ENCODE results near the gene SRRM4.
"Not testable (repeated sequence)": the region's sequence is repeated elsewhere in the genome, so short reads cannot be mapped to it uniquely, and the experiment has no call there.

SRRM4 gene

GRCh38 chr12:118980407-118981014 lies 830 bp upstream of the SRRM4 start:
- no peak overlapping the region for H3K4me3 ChIP-seq (ENCODE audit: low read length in 2 of 2)
- H3K9me3 ChIP-seq (ENCODE audit: control insufficient read depth in 2 of 2, low read length in 2 of 2), result peaks cover 0 to 2% of the 10 kb centered on the region in 2 donors
- H3K36me3 ChIP-seq (ENCODE audit: control insufficient read depth in 2 of 2, insufficient read depth in 2 of 2, low read length in 2 of 2), result no peaks in the 10 kb centered on the region
- peaks cover 26 to 28% of the 10 kb centered on the region in 2 donors for H3K27me3 ChIP-seq (ENCODE audit: control insufficient read depth in 1 of 2, insufficient read depth in 2 of 2, low read length in 2 of 2)
- no peak overlapping the region for H3K27ac ChIP-seq (ENCODE audit: low read length)
- no peak overlapping the region for H3K9ac ChIP-seq (ENCODE audit: low read length in 2 of 2)
- no peaks in the 10 kb centered on the region for H3K4me1 ChIP-seq (ENCODE audit: control insufficient read depth, insufficient read depth, low read length)

GRCh38 chr12:118982302-118982701 lies 961 bp downstream of the SRRM4 start:
- Histone ChIP-seq H3K4me1 (ENCODE audit: control insufficient read depth, insufficient read depth, low read length) (no peaks in the 10 kb centered on the region), H3K9ac (ENCODE audit: low read length in 2 of 2) (no peak overlapping the region), H3K27me3 (ENCODE audit: control insufficient read depth in 1 of 2, insufficient read depth in 2 of 2, low read length in 2 of 2) (peaks cover 26 to 28% of the 10 kb centered on the region in 2 donors), H3K27ac (ENCODE audit: low read length) (no peak overlapping the region), H3K36me3 (ENCODE audit: control insufficient read depth in 2 of 2, insufficient read depth in 2 of 2, low read length in 2 of 2) (no peaks in the 10 kb centered on the region), H3K4me3 (ENCODE audit: low read length in 2 of 2) (no peak overlapping the region), H3K9me3 (ENCODE audit: control insufficient read depth in 2 of 2, low read length in 2 of 2) (peaks cover 0 to 2% of the 10 kb centered on the region in 2 donors)

GRCh38 chr12:118982984-118983761 lies 1.8 kb downstream of the SRRM4 start:
- H3K27me3 ChIP-seq (ENCODE audit: control insufficient read depth in 1 of 2, insufficient read depth in 2 of 2, low read length in 2 of 2), result peaks cover 26 to 28% of the 10 kb centered on the region in 2 donors
- no peaks in the 10 kb centered on the region for H3K4me1 ChIP-seq (ENCODE audit: control insufficient read depth, insufficient read depth, low read length)
- H3K4me3 ChIP-seq (ENCODE audit: low read length in 2 of 2), result no peak overlapping the region
- peaks cover 0 to 2% of the 10 kb centered on the region in 2 donors for H3K9me3 ChIP-seq (ENCODE audit: control insufficient read depth in 2 of 2, low read length in 2 of 2)
- no peaks in the 10 kb centered on the region for H3K36me3 ChIP-seq (ENCODE audit: control insufficient read depth in 2 of 2, insufficient read depth in 2 of 2, low read length in 2 of 2)
- no peak overlapping the region for H3K27ac ChIP-seq (ENCODE audit: low read length)
- H3K9ac ChIP-seq (ENCODE audit: low read length in 2 of 2), result no peak overlapping the region

- Histone ChIP-seq H3K27ac (ENCODE audit: low read length) (no peak overlapping the region), H3K36me3 (ENCODE audit: control insufficient read depth in 2 of 2, insufficient read depth in 2 of 2, low read length in 2 of 2) (no peaks in the 10 kb centered on the region), H3K27me3 (ENCODE audit: control insufficient read depth in 1 of 2, insufficient read depth in 2 of 2, low read length in 2 of 2) (peaks cover 28 to 29% of the 10 kb centered on the region in 2 donors), H3K4me1 (ENCODE audit: control insufficient read depth, insufficient read depth, low read length) (no peaks in the 10 kb centered on the region), H3K9ac (ENCODE audit: low read length in 2 of 2) (no peak overlapping the region), H3K4me3 (ENCODE audit: low read length in 2 of 2) (no peak overlapping the region), H3K9me3 (ENCODE audit: control insufficient read depth in 2 of 2, low read length in 2 of 2) (peaks cover 0 to 2% of the 10 kb centered on the region in 2 donors)
These were observed 3.0 kb downstream of the SRRM4 start for GRCh38 chr12:118984161-118984943.

GRCh38 chr12:118986050-118986449 lies 4.7 kb downstream of the SRRM4 start:
- no peak overlapping the region for H3K4me3 ChIP-seq (ENCODE audit: low read length in 2 of 2)
- H3K27ac ChIP-seq (ENCODE audit: low read length), result no peak overlapping the region
- peaks cover 0 to 2% of the 10 kb centered on the region in 2 donors for H3K9me3 ChIP-seq (ENCODE audit: control insufficient read depth in 2 of 2, low read length in 2 of 2)
- H3K36me3 ChIP-seq (ENCODE audit: control insufficient read depth in 2 of 2, insufficient read depth in 2 of 2, low read length in 2 of 2), result no peaks in the 10 kb centered on the region
- no peaks in the 10 kb centered on the region for H3K4me1 ChIP-seq (ENCODE audit: control insufficient read depth, insufficient read depth, low read length)
- H3K27me3 ChIP-seq (ENCODE audit: control insufficient read depth in 1 of 2, insufficient read depth in 2 of 2, low read length in 2 of 2), result peaks cover 12 to 21% of the 10 kb centered on the region in 2 donors
- no peak overlapping the region for H3K9ac ChIP-seq (ENCODE audit: low read length in 2 of 2)

- H3K4me3 ChIP-seq (ENCODE audit: low read length in 2 of 2), result no peak overlapping the region
- no peaks in the 10 kb centered on the region for H3K4me1 ChIP-seq (ENCODE audit: control insufficient read depth, insufficient read depth, low read length)
- no peak overlapping the region for H3K27ac ChIP-seq (ENCODE audit: low read length)
- no peaks in the 10 kb centered on the region for H3K9me3 ChIP-seq (ENCODE audit: control insufficient read depth in 2 of 2, low read length in 2 of 2)
- peaks cover 0 to 11% of the 10 kb centered on the region in 2 donors for H3K27me3 ChIP-seq (ENCODE audit: control insufficient read depth in 1 of 2, insufficient read depth in 2 of 2, low read length in 2 of 2)
- H3K9ac ChIP-seq (ENCODE audit: low read length in 2 of 2), result no peak overlapping the region
- H3K36me3 ChIP-seq (ENCODE audit: control insufficient read depth in 2 of 2, insufficient read depth in 2 of 2, low read length in 2 of 2), result no peaks in the 10 kb centered on the region
These were observed 17.8 kb downstream of the SRRM4 start for GRCh38 chr12:118999107-118999506.

- H3K9me3 ChIP-seq (ENCODE audit: control insufficient read depth in 2 of 2, low read length in 2 of 2), result peaks cover 0 to 1% of the 10 kb centered on the region in 2 donors
- H3K27me3 ChIP-seq (ENCODE audit: control insufficient read depth in 1 of 2, insufficient read depth in 2 of 2, low read length in 2 of 2), result peaks cover 12 to 45% of the 10 kb centered on the region in 2 donors
- no peak overlapping the region for H3K4me3 ChIP-seq (ENCODE audit: low read length in 2 of 2)
- no peak overlapping the region for H3K27ac ChIP-seq (ENCODE audit: low read length)
- H3K36me3 ChIP-seq (ENCODE audit: control insufficient read depth in 2 of 2, insufficient read depth in 2 of 2, low read length in 2 of 2), result no peaks in the 10 kb centered on the region
- no peak overlapping the region for H3K9ac ChIP-seq (ENCODE audit: low read length in 2 of 2)
- no peaks in the 10 kb centered on the region for H3K4me1 ChIP-seq (ENCODE audit: control insufficient read depth, insufficient read depth, low read length)
These were observed 23.7 kb downstream of the SRRM4 start for GRCh38 chr12:119005085-119005484.

GRCh38 chr12:119005913-119006312 lies 24.6 kb downstream of the SRRM4 start:
- no peaks in the 10 kb centered on the region for H3K4me1 ChIP-seq (ENCODE audit: control insufficient read depth, insufficient read depth, low read length)
- H3K9ac ChIP-seq (ENCODE audit: low read length in 2 of 2), result no peak overlapping the region
- no peaks in the 10 kb centered on the region for H3K36me3 ChIP-seq (ENCODE audit: control insufficient read depth in 2 of 2, insufficient read depth in 2 of 2, low read length in 2 of 2)
- H3K27me3 ChIP-seq (ENCODE audit: control insufficient read depth in 1 of 2, insufficient read depth in 2 of 2, low read length in 2 of 2), result peaks cover 12 to 43% of the 10 kb centered on the region in 2 donors
- no peak overlapping the region for H3K27ac ChIP-seq (ENCODE audit: low read length)
- H3K4me3 ChIP-seq (ENCODE audit: low read length in 2 of 2), result no peak overlapping the region
- H3K9me3 ChIP-seq (ENCODE audit: control insufficient read depth in 2 of 2, low read length in 2 of 2), result peaks cover under 1 to 5% of the 10 kb centered on the region in 2 donors

- Histone ChIP-seq H3K36me3 (ENCODE audit: control insufficient read depth in 2 of 2, insufficient read depth in 2 of 2, low read length in 2 of 2) (no peaks in the 10 kb centered on the region), H3K27ac (ENCODE audit: low read length) (no peak overlapping the region), H3K4me1 (ENCODE audit: control insufficient read depth, insufficient read depth, low read length) (no peaks in the 10 kb centered on the region), H3K9me3 (ENCODE audit: control insufficient read depth in 2 of 2, low read length in 2 of 2) (peaks cover 5 to 8% of the 10 kb centered on the region in 2 donors), H3K9ac (ENCODE audit: low read length in 2 of 2) (no peak overlapping the region), H3K27me3 (ENCODE audit: control insufficient read depth in 1 of 2, insufficient read depth in 2 of 2, low read length in 2 of 2) (peaks cover 12 to 44% of the 10 kb centered on the region in 2 donors), H3K4me3 (ENCODE audit: low read length in 2 of 2) (no peak overlapping the region)
These were observed 25.4 kb downstream of the SRRM4 start for GRCh38 chr12:119006746-119007145.

- H3K9ac ChIP-seq (ENCODE audit: low read length in 2 of 2); H3K36me3 ChIP-seq (ENCODE audit: control insufficient read depth in 2 of 2, insufficient read depth in 2 of 2, low read length in 2 of 2); H3K4me1 ChIP-seq (ENCODE audit: control insufficient read depth, insufficient read depth, low read length); H3K4me3 ChIP-seq (ENCODE audit: low read length in 2 of 2); H3K27ac ChIP-seq (ENCODE audit: low read length): not testable (repeated sequence)
- Histone ChIP-seq H3K27me3 (ENCODE audit: control insufficient read depth in 1 of 2, insufficient read depth in 2 of 2, low read length in 2 of 2) (peaks cover 12 to 46% of the 10 kb centered on the region in 2 donors), H3K9me3 (ENCODE audit: control insufficient read depth in 2 of 2, low read length in 2 of 2) (peaks cover 5 to 13% of the 10 kb centered on the region in 2 donors)
These were observed 26.9 kb downstream of the SRRM4 start for GRCh38 chr12:119008273-119008672.

All from stomach smooth muscle (tissue), 2 donors.